Natural killer cell (primary cell): Measurements from ENCODE around the gene IQSEC2. TPM values are rescaled to one million over a fixed set of nuclear protein-coding genes. Genes with fewer than 3 reads are reported as not detected.

Experiments
- ATAC-seq, 3 donors: fragments of 150-1000 bp in 2 of 3; fragments of 200-7000 bp in 1 of 3; cut with Tn5 transposase; 1 replicate in 1 of 3; 2 replicates in 2 of 3; pipeline ENCODE4 v1.10.0; 2021; ENCODE audit warnings: mild to moderate bottlenecking in 2 of 3, moderate library complexity in 2 of 3
- DNase-seq, 2 donors: peaks; one replicate each; pipeline versions ENCODE4 v3.0.0 to v3.0.0-alpha.2; 2013 to 2021; ENCODE audit warnings: mixed read lengths in 1 of 2
- H3K27ac ChIP-seq: one replicate; pipeline ENCODE4 v1.5.1; 2013; ENCODE audit warnings: mild to moderate bottlenecking, low read length
- H3K27me3 ChIP-seq: one replicate; pipeline ENCODE4 v1.6.1; 2013; ENCODE audit warnings: low read length; ENCODE audit not compliant: control insufficient read depth, insufficient read depth
- H3K36me3 ChIP-seq: one replicate; pipeline ENCODE4 v1.6.1; 2013; ENCODE audit warnings: low read length; ENCODE audit not compliant: control insufficient read depth, insufficient read depth
- H3K4me1 ChIP-seq: one replicate; pipeline ENCODE4 v1.6.1; 2013; ENCODE audit warnings: low read length; ENCODE audit not compliant: control insufficient read depth, insufficient read depth
- H3K4me3 ChIP-seq: one replicate; pipeline ENCODE4 v1.5.1; 2013; ENCODE audit warnings: low read length
- H3K9me3 ChIP-seq: one replicate; pipeline ENCODE4 v1.6.1; 2013; ENCODE audit warnings: low read length; ENCODE audit not compliant: control insufficient read depth, insufficient read depth
- H3K27ac Mint-ChIP-seq, 2 donors: one replicate each; pipeline ENCODE4 v1.8.0; 2022; ENCODE audit warnings: mild to moderate bottlenecking in 2 of 2, mixed read lengths in 2 of 2, moderate library complexity in 1 of 2
- H3K27me3 Mint-ChIP-seq, 2 donors: one replicate each; pipeline ENCODE4 v1.8.0; 2022; ENCODE audit warnings: low read depth in 2 of 2, mixed read lengths in 2 of 2
- H3K36me3 Mint-ChIP-seq: one replicate; pipeline ENCODE4 v1.8.0; 2022; ENCODE audit warnings: mixed read lengths
- H3K4me1 Mint-ChIP-seq, 2 donors: one replicate each; pipeline ENCODE4 v1.8.0; 2022; ENCODE audit warnings: mixed read lengths in 2 of 2
- H3K4me3 Mint-ChIP-seq: one replicate; pipeline ENCODE4 v1.8.0; 2022; ENCODE audit warnings: mild to moderate bottlenecking, moderate library complexity, mixed read lengths
- H3K9me3 Mint-ChIP-seq, 2 donors: one replicate each; pipeline ENCODE4 v1.8.0; 2022; ENCODE audit warnings: mixed read lengths in 2 of 2
- CTCF ChIP-seq: fragments of 200-600 bp; IDR thresholded peaks from one replicate; pipeline ENCODE4 v1.8.0; 2022; ENCODE audit warnings: antibody characterized with exemption
- WGBS: methylation state at CpG from one replicate; pipeline ENCODE4 v1.1.7; 2013; ENCODE audit warnings: missing lambda C conversion rate; ENCODE audit not compliant: insufficient coverage; 5-methylcytosine and 5-hydroxymethylcytosine counted together
- intact Hi-C: fragments of 100-400 bp; cut with micrococcal nuclease; formaldehyde crosslinking; loops from one replicate; pipeline ENCODE4 v1.14.2; 2022
- total RNA-seq, 4 donors: library from RNA; stranded (reverse); fragments of 120-200 nt in 1 of 4; gene quantifications; one replicate each; pipeline versions ENCODE4 v1.2.3 to v1.2.4, GENCODE V29; 2013 to 2022

The IQSEC2 gene
- total RNA-seq, 3 donors from 2014 or later (not counting 1 experiment from before 2014, with no cell fraction given), result 3.5 to 3.9 (median 3.7) TPM

GRCh38 chrX:53305996-53306937 is 24.9 kb upstream of the IQSEC2 start:
- H3K27ac ChIP-seq, result no peak overlapping the region
- intact Hi-C loops, result no loop called here
- no peak overlapping the region for H3K27ac Mint-ChIP-seq
- H3K36me3 ChIP-seq, result no peaks in the 10 kb centered on the region
- no peaks in the 10 kb centered on the region for H3K4me1 Mint-ChIP-seq
- peaks cover 0 to 15% of the 10 kb centered on the region in 2 donors for H3K27me3 Mint-ChIP-seq
- H3K9me3 Mint-ChIP-seq, result no peaks in the 10 kb centered on the region
- no peaks in the 10 kb centered on the region for H3K36me3 Mint-ChIP-seq
- no peak overlapping the region for H3K4me3 ChIP-seq
- DNase-seq (no peak), ATAC-seq (no peak)
- 93% methylated on average over 8 of the region's 9 CpGs for WGBS
- TF ChIP-seq CTCF, result no peak
- H3K4me1 ChIP-seq, result no peaks in the 10 kb centered on the region
- H3K9me3 ChIP-seq, result no peaks in the 10 kb centered on the region
- no peak overlapping the region for H3K4me3 Mint-ChIP-seq
- no peaks in the 10 kb centered on the region for H3K27me3 ChIP-seq

- Histone ChIP-seq H3K4me1 (no peaks in the 10 kb centered on the region), H3K27me3 (no peaks in the 10 kb centered on the region), H3K36me3 (no peaks in the 10 kb centered on the region), H3K4me3 (no peak overlapping the region), H3K9me3 (no peaks in the 10 kb centered on the region), H3K27ac (no peak overlapping the region)
- ATAC-seq (no peak), DNase-seq (no peak)
- intact Hi-C loops, result no loop called here
- no peak for TF ChIP-seq CTCF
- Mint-ChIP-seq H3K27me3 (peaks cover 0 to 15% of the 10 kb centered on the region in 2 donors), H3K36me3 (no peaks in the 10 kb centered on the region), H3K4me1 (no peaks in the 10 kb centered on the region), H3K27ac (no peak overlapping the region), H3K4me3 (no peak overlapping the region), H3K9me3 (no peaks in the 10 kb centered on the region)
- 82% methylated on average over 5 of the region's 8 CpGs for WGBS
These were observed 24.0 kb upstream of the IQSEC2 start for GRCh38 chrX:53305219-53305995.

- intact Hi-C loops, result no loop called here
- 100% methylated on average over 2 of the region's 5 CpGs for WGBS
- H3K4me3 Mint-ChIP-seq, result no peak overlapping the region
- Histone ChIP-seq H3K9me3 (no peaks in the 10 kb centered on the region), H3K4me3 (no peak overlapping the region), H3K4me1 (no peaks in the 10 kb centered on the region), H3K36me3 (no peaks in the 10 kb centered on the region), H3K27ac (no peak overlapping the region), H3K27me3 (no peaks in the 10 kb centered on the region)
- H3K36me3 Mint-ChIP-seq, result no peaks in the 10 kb centered on the region
- no peak for ATAC-seq
- H3K27ac Mint-ChIP-seq, result no peak overlapping the region
- H3K4me1 Mint-ChIP-seq, result no peaks in the 10 kb centered on the region
- peaks cover 0 to 8% of the 10 kb centered on the region in 2 donors for H3K27me3 Mint-ChIP-seq
- no peak for TF ChIP-seq CTCF
- DNase-seq, result no peak
- H3K9me3 Mint-ChIP-seq, result no peaks in the 10 kb centered on the region
These were observed 21.8 kb upstream of the IQSEC2 start for GRCh38 chrX:53303195-53303594.
